Transverse colon (tissue), 4 donors: ENCODE results near the gene LRP2. TPM values are rescaled to one million over a fixed set of nuclear protein-coding genes. Genes with fewer than 3 reads are reported as not detected.

Experiments
- DNase-seq: peaks from one replicate; pipeline ENCODE4 v3.0.0-alpha.2; 2019
- H3K27ac ChIP-seq, 4 donors: fragments of 200-600 bp; sonication (generic); 2 replicates each; pipeline ENCODE4 v1.5.1; 2016 to 2018; ENCODE audit warnings: inconsistent platforms in 4 of 4
- H3K27me3 ChIP-seq: fragments of 200-600 bp; sonication (generic); 2 replicates; pipeline ENCODE4 v1.5.1; 2017; ENCODE audit warnings: inconsistent platforms
- H3K36me3 ChIP-seq, 4 donors: fragments of 200-600 bp; sonication (generic); 2 replicates each; pipeline ENCODE4 v1.5.1; 2017 to 2019; ENCODE audit warnings: inconsistent platforms in 4 of 4
- H3K4me1 ChIP-seq, 4 donors: fragments of 200-600 bp; sonication (generic); 2 replicates each; pipeline ENCODE4 v1.5.1; 2017 to 2020; ENCODE audit warnings: inconsistent platforms in 4 of 4
- H3K4me3 ChIP-seq, 4 donors: fragments of 200-600 bp; sonication (generic); 1 replicate in 1 of 4; 2 replicates in 3 of 4; pipeline versions ENCODE4 v1.5.1 to v1.6.1; 2017 to 2019; ENCODE audit warnings: inconsistent platforms in 4 of 4
- H3K9me3 ChIP-seq, 2 donors: fragments of 200-600 bp; sonication (generic); 2 replicates each; pipeline ENCODE4 v1.5.1; 2017 to 2019; ENCODE audit warnings: inconsistent platforms in 2 of 2
- CTCF ChIP-seq, 5 experiments: fragments of 200-600 bp in 3 of 5; fragments of 450-650 bp in 2 of 5; sonication (generic) in 3 of 5; IDR thresholded peaks; 1 replicate in 2 of 5; 2 replicates in 3 of 5; pipeline ENCODE4 v1.5.1; 2016 to 2017; ENCODE audit warnings: antibody characterized with exemption in 5 of 5, inconsistent platforms in 3 of 5, mild to moderate bottlenecking in 2 of 5, moderate library complexity in 1 of 5
- EP300 ChIP-seq: sonication (generic); formaldehyde crosslinking; IDR thresholded peaks from one replicate; pipeline ENCODE4 v1.6.1; 2017; ENCODE audit warnings: antibody characterized with exemption, low read depth
- POLR2A ChIP-seq: fragments of 450-650 bp; IDR thresholded peaks from one replicate; pipeline ENCODE4 v1.6.1; 2016; ENCODE audit warnings: antibody characterized with exemption, mild to moderate bottlenecking, moderate library complexity
- POLR2AphosphoS5 ChIP-seq, 3 donors: sonication (generic); formaldehyde crosslinking; IDR thresholded peaks; one replicate each; pipeline ENCODE4 v1.6.1; 2016; ENCODE audit warnings: antibody characterized with exemption in 3 of 3
- WGBS, 2 donors: methylation state at CpG; one replicate each; pipeline ENCODE4 v1.1.5; 2018; ENCODE audit warnings: low coverage in 1 of 2; 5-methylcytosine and 5-hydroxymethylcytosine counted together
- in situ Hi-C, 4 donors: fragments of 200-750 bp; cut with MboI; loops; one replicate each; pipeline versions ENCODE4 v1.15.0 to v1.15.1; 2017; ENCODE audit warnings: low sequenced_read_pairs in 3 of 4, low pct_ligation_motif_present in 1 of 4, low pct_unique_long_range_greater_than_20kb in 1 of 4
- intact Hi-C: fragments of 100-400 bp; cut with DNase I; formaldehyde crosslinking; loops from one replicate; pipeline ENCODE4 v1.15.1; 2023; ENCODE audit warnings: low total_unique reads
- total RNA-seq, 4 donors: library from RNA; depleted of rRNA; stranded (reverse); fragments of >200 nt; gene quantifications; one replicate each; pipeline ENCODE4 v1.1.0, GENCODE V29; 2016

LRP2 gene
- total RNA-seq, 4 donors from 2014 or later: not detected

- no peak for TF ChIP-seq POLR2A
- no peak for TF ChIP-seq CTCF (IDR thresholded peaks at IDR 0.05)
- no peak for TF ChIP-seq EP300
- no peak for TF ChIP-seq POLR2AphosphoS5 (IDR thresholded peaks at IDR 0.05)
- Histone ChIP-seq H3K27ac (no peak overlapping the region), H3K4me1 (no peaks in the 10 kb centered on the region), H3K27me3 (no peaks in the 10 kb centered on the region), H3K9me3 (no peaks in the 10 kb centered on the region), H3K36me3 (no peaks in the 10 kb centered on the region), H3K4me3 (no peak overlapping the region)
- no peak for DNase-seq
- WGBS, 2 donors: 60 to 90% methylated on average over 2 to 4 of the region's 4 CpGs
- in situ Hi-C loops: no loop called here
- intact Hi-C loops: no loop called here
Measured at GRCh38 chr2:169302364-169302763, 60.0 kb downstream of the LRP2 start.

- intact Hi-C loops: no loop called here
- TF ChIP-seq CTCF (IDR thresholded peaks at IDR 0.05): no peak
- no peak for TF ChIP-seq POLR2AphosphoS5 (IDR thresholded peaks at IDR 0.05)
- TF ChIP-seq EP300: no peak
- no peak for TF ChIP-seq POLR2A
- 64 to 68% methylated on average over 3 to 4 of the region's 4 CpGs for WGBS, 2 donors
Measured at GRCh38 chr2:169301596-169302335, 60.6 kb downstream of the LRP2 start.

GRCh38 chr2:169300636-169301530 is 61.5 kb downstream of the LRP2 start:
- Histone ChIP-seq H3K4me3 (no peak overlapping the region), H3K27me3 (no peaks in the 10 kb centered on the region), H3K9me3 (no peaks in the 10 kb centered on the region), H3K27ac (no peak overlapping the region), H3K4me1 (no peaks in the 10 kb centered on the region), H3K36me3 (no peaks in the 10 kb centered on the region)
- 40 to 45% methylated on average over 5 of the region's 5 CpGs for WGBS, 2 donors
- in situ Hi-C loops: no loop called here
- intact Hi-C loops: no loop called here
- TF ChIP-seq EP300 (no peak), POLR2A (no peak), POLR2AphosphoS5 (IDR thresholded peaks at IDR 0.05) (no peak)
- no peak for DNase-seq

More at GRCh38 chr2:169301596-169302335, 60.6 kb downstream of the LRP2 start:
- Histone ChIP-seq H3K4me3 (no peak overlapping the region), H3K36me3 (no peaks in the 10 kb centered on the region), H3K27ac (no peak overlapping the region), H3K27me3 (no peaks in the 10 kb centered on the region), H3K4me1 (no peaks in the 10 kb centered on the region), H3K9me3 (no peaks in the 10 kb centered on the region)
- DNase-seq: no peak
- in situ Hi-C loops: no loop called here

GRCh38 chr2:169298007-169298406 is 64.3 kb downstream of the LRP2 start:
- H3K27me3 ChIP-seq: no peaks in the 10 kb centered on the region
- no peak overlapping the region for H3K27ac ChIP-seq

More at GRCh38 chr2:169298007-169298406, 64.3 kb downstream of the LRP2 start:
- 50 to 97% methylated on average over 1 of the region's 1 CpG for WGBS, 2 donors
- in situ Hi-C loops: no loop called here
- intact Hi-C loops: no loop called here
- Histone ChIP-seq H3K4me1 (no peaks in the 10 kb centered on the region), H3K4me3 (no peak overlapping the region), H3K9me3 (no peaks in the 10 kb centered on the region), H3K36me3 (no peaks in the 10 kb centered on the region)
- TF ChIP-seq POLR2A (no peak), CTCF (IDR thresholded peaks at IDR 0.05) (no peak), EP300 (no peak), POLR2AphosphoS5 (IDR thresholded peaks at IDR 0.05) (no peak)
- DNase-seq: no peak
